B cell (primary cell): ENCODE data around the gene LAGE3. TPM values are rescaled to one million over a fixed set of nuclear protein-coding genes. Genes with fewer than 3 reads are reported as not detected.

Experiments
- ATAC-seq: fragments of 200-7000 bp; cut with Tn5 transposase; one replicate; pipeline ENCODE4 v1.10.0; 2021; ENCODE audit warnings: low read depth, mild to moderate bottlenecking, moderate number of reproducible peaks, moderate library complexity
- CTCF ChIA-PET: fragments of 350-600 bp; sonication (Branson Sonifier 250); formaldehyde crosslinking; loops from one replicate; lab custom pipeline; 2021; ENCODE audit warnings: antibody characterized with exemption, inconsistent platforms; lab: Charles Lee
- POLR2A ChIA-PET: fragments of 350-600 bp; sonication (Branson Sonifier 250); formaldehyde crosslinking; loops from one replicate; lab custom pipeline; 2021; ENCODE audit warnings: antibody characterized with exemption; lab: Charles Lee
- DNase-seq: peaks from one replicate; pipeline ENCODE4 v3.0.0; 2013
- H2AFZ ChIP-seq: 2 replicates; pipeline ENCODE4 v1.6.1; 2012; ENCODE audit warnings: mild to moderate bottlenecking, low read depth, low read length; ENCODE audit not compliant: insufficient read depth, poor library complexity, severe bottlenecking
- H3K27ac ChIP-seq, 2 donors: 1 replicate in 1 of 2; 2 replicates in 1 of 2; pipeline ENCODE4 v1.5.1; 2012 to 2013; ENCODE audit warnings: low read length in 2 of 2, mild to moderate bottlenecking in 2 of 2, moderate library complexity in 1 of 2
- H3K27me3 ChIP-seq, 4 experiments: fragments of 200-600 bp in 1 of 4; sonication (generic) in 1 of 4; replicated peaks in 1 of 4; 1 replicate in 2 of 4; 2 replicates in 2 of 4; pipeline versions ENCODE4 v1.6.1 to v1.7.0; 2013 to 2016; ENCODE audit warnings: low read length in 3 of 4, mild to moderate bottlenecking in 2 of 4, mixed read lengths in 1 of 4, moderate library complexity in 1 of 4; ENCODE audit not compliant: insufficient read depth in 4 of 4, control insufficient read depth in 3 of 4; ENCODE audit errors: control extremely low read depth in 1 of 4
- H3K36me3 ChIP-seq, 2 experiments: replicated peaks in 1 of 2; 1 replicate in 1 of 2; 2 replicates in 1 of 2; pipeline versions ENCODE4 v1.6.1 to v1.7.1; 2013; ENCODE audit warnings: low read length in 1 of 2; ENCODE audit not compliant: insufficient read depth in 2 of 2, control insufficient read depth in 1 of 2; ENCODE audit errors: control extremely low read depth in 1 of 2, extremely low read depth in 1 of 2
- H3K4me1 ChIP-seq, 2 donors: fragments of 200-600 bp in 1 of 2; sonication (generic) in 1 of 2; 1 replicate in 1 of 2; 2 replicates in 1 of 2; pipeline versions ENCODE4 v1.5.1 to v1.6.1; 2013 to 2017; ENCODE audit warnings: low read length in 2 of 2; ENCODE audit not compliant: control insufficient read depth in 2 of 2, insufficient read depth in 2 of 2
- H3K4me2 ChIP-seq: replicated peaks from 2 replicates; pipeline ENCODE3; 2012; ENCODE audit warnings: mild to moderate bottlenecking, low read depth, low read length; ENCODE audit not compliant: poor library complexity, severe bottlenecking
- H3K4me3 ChIP-seq, 5 experiments: fragments of 200-600 bp in 1 of 5; sonication (generic) in 1 of 5; 1 replicate in 3 of 5; 2 replicates in 2 of 5; pipeline versions ENCODE4 v1.5.1 to v1.7.0; 2011 to 2016; ENCODE audit warnings: low read length in 4 of 5, mild to moderate bottlenecking in 4 of 5, low read depth in 2 of 5, control low read depth in 1 of 5, moderate library complexity in 1 of 5; ENCODE audit not compliant: insufficient read depth in 1 of 5; ENCODE audit errors: control extremely low read depth in 1 of 5, extremely low read depth in 1 of 5
- H3K79me2 ChIP-seq: fragments of 200-600 bp; sonication (generic); one replicate; pipeline ENCODE4 v1.6.0; 2016; ENCODE audit warnings: low read length; ENCODE audit not compliant: control insufficient read depth, insufficient read depth
- H3K9ac ChIP-seq: fragments of 200-600 bp; sonication (generic); 2 replicates; pipeline ENCODE4 v1.6.1; 2017; ENCODE audit warnings: mild to moderate bottlenecking, low read length, moderate library complexity
- H3K9me3 ChIP-seq, 3 donors: one replicate each; pipeline versions ENCODE4 v1.6.1 to v1.7.1; 2013; ENCODE audit warnings: low read length in 2 of 3; ENCODE audit not compliant: control insufficient read depth in 2 of 3, insufficient read depth in 1 of 3; ENCODE audit errors: control extremely low read depth in 1 of 3
- H4K20me1 ChIP-seq: 2 replicates; pipeline ENCODE4 v1.6.0; 2012; ENCODE audit warnings: mild to moderate bottlenecking, low read length; ENCODE audit not compliant: insufficient read depth, control insufficient read depth, poor library complexity, severe bottlenecking
- H3K27ac Mint-ChIP-seq: one replicate; pipeline ENCODE4 v1.8.0; 2021; ENCODE audit warnings: mixed read lengths
- H3K27me3 Mint-ChIP-seq: one replicate; pipeline ENCODE4 v1.8.0; 2021; ENCODE audit warnings: mixed read lengths
- H3K4me1 Mint-ChIP-seq: one replicate; pipeline ENCODE4 v1.8.0; 2021; ENCODE audit warnings: mixed read lengths
- H3K4me3 Mint-ChIP-seq: one replicate; pipeline ENCODE4 v1.8.0; 2021; ENCODE audit warnings: mixed read lengths
- H3K9me3 Mint-ChIP-seq: one replicate; pipeline ENCODE4 v1.8.0; 2022; ENCODE audit warnings: mixed read lengths; ENCODE audit not compliant: insufficient read depth
- CTCF ChIP-seq: fragments of 200-600 bp; IDR thresholded peaks from one replicate; pipeline ENCODE4 v1.8.0; 2022; ENCODE audit warnings: antibody characterized with exemption, mild to moderate bottlenecking
- EZH2 ChIP-seq: IDR thresholded peaks from 2 replicates; pipeline ENCODE4 v1.6.1; 2012; ENCODE audit warnings: borderline replicate concordance, low read depth, mild to moderate bottlenecking, moderate library complexity, low read length; ENCODE audit not compliant: insufficient read depth, poor library complexity, severe bottlenecking
- WGBS: methylation state at CpG from one replicate; pipeline ENCODE4 v1.1.5; 2013; ENCODE audit warnings: missing lambda C conversion rate; ENCODE audit not compliant: insufficient coverage; 5-methylcytosine and 5-hydroxymethylcytosine counted together
- intact Hi-C: fragments of 100-400 bp; cut with micrococcal nuclease; formaldehyde crosslinking; loops from one replicate; pipeline ENCODE4 v1.10.0; 2022
- polyA plus RNA-seq: library from polyadenylated mRNA; depleted of rRNA; stranded (reverse); fragments of >200 nt; gene quantifications from 2 replicates; pipeline ENCODE4 v1.2.3, GENCODE V29; 2012
- total RNA-seq, 2 donors: library from RNA; stranded (reverse); fragments of 120-200 nt in 1 of 2; gene quantifications; 1 replicate in 1 of 2; 2 replicates in 1 of 2; pipeline versions ENCODE4 v1.2.3 to v1.2.4, GENCODE V29; 2013 to 2022

The LAGE3 gene
- total and polyA plus RNA-seq, 2 donors (not counting 1 experiment from before 2014, with no cell fraction given), result 17.0 to 19.9 TPM

- H3K79me2 ChIP-seq, result peaks cover 37% of the 10 kb centered on the region
- H3K4me1 ChIP-seq, result peaks cover 20 to 37% of the 10 kb centered on the region in 2 donors
- TF ChIP-seq EZH2 (no peak), CTCF (no peak)
Measured at GRCh38 chrX:154440623-154441357, 38.3 kb downstream of the LAGE3 start.

GRCh38 chrX:154439841-154440240, 39.2 kb downstream of the LAGE3 start:
- H3K27ac Mint-ChIP-seq, result no peak overlapping the region

More at GRCh38 chrX:154440623-154441357, 38.3 kb downstream of the LAGE3 start:
- H4K20me1 ChIP-seq, result peaks cover 6% of the 10 kb centered on the region
- no peak overlapping the region for H3K4me2 ChIP-seq
- no peak overlapping the region for H3K9ac ChIP-seq
- no peak overlapping the region for H3K4me3 ChIP-seq
- no peaks in the 10 kb centered on the region for H3K9me3 Mint-ChIP-seq
- no peak overlapping the region for H3K27ac ChIP-seq
- peaks cover 16% of the 10 kb centered on the region for H3K4me1 Mint-ChIP-seq
- H2AFZ ChIP-seq, result no peak overlapping the region
- H3K27me3 ChIP-seq, result no peaks in the 10 kb centered on the region
- DNase-seq (no peak), ATAC-seq (no peak)
- H3K27me3 Mint-ChIP-seq, result no peaks in the 10 kb centered on the region
- no peak overlapping the region for H3K4me3 Mint-ChIP-seq
- H3K9me3 ChIP-seq, result no peaks in the 10 kb centered on the region
- peaks cover 0 to 13% of the 10 kb centered on the region in 2 experiments for H3K36me3 ChIP-seq
- no peak overlapping the region for H3K27ac Mint-ChIP-seq
- 93% methylated on average over 8 of the region's 17 CpGs for WGBS
- ChIA-PET CTCF (no interaction called here), POLR2A (interaction anchor here (0.6 kb wide), 1 partner anchor 68 kb away, joined by 3 read pairs; no protein-coding TSS in a partner anchor)
- intact Hi-C loops, result loop anchor here (5.0 kb wide), 1 partner anchor 37 kb away; the partner anchor contains the start of gene LAGE3

More at GRCh38 chrX:154439841-154440240, 39.2 kb downstream of the LAGE3 start:
- TF ChIP-seq CTCF (no peak), EZH2 (no peak)
- H3K9me3 Mint-ChIP-seq, result no peaks in the 10 kb centered on the region
- 92% methylated on average over 6 of the region's 18 CpGs for WGBS
- H3K36me3 ChIP-seq, result peaks cover 0 to 11% of the 10 kb centered on the region in 2 experiments
- peaks cover 6% of the 10 kb centered on the region for H4K20me1 ChIP-seq
- no peak overlapping the region for H2AFZ ChIP-seq
- no peak overlapping the region for H3K4me3 ChIP-seq
- intact Hi-C loops, result loop anchor here (5.0 kb wide), 1 partner anchor 37 kb away; the partner anchor contains the start of gene LAGE3
- H3K4me1 ChIP-seq, result peaks cover 17 to 30% of the 10 kb centered on the region in 2 donors
- H3K9ac ChIP-seq, result no peak overlapping the region
- no peaks in the 10 kb centered on the region for H3K9me3 ChIP-seq
- H3K27me3 Mint-ChIP-seq, result no peaks in the 10 kb centered on the region
- no peak for ATAC-seq
- H3K4me1 Mint-ChIP-seq, result peaks cover 16% of the 10 kb centered on the region
- ChIA-PET POLR2A (interaction anchor here (1.7 kb wide), 1 partner anchor 17 kb away, joined by 5 read pairs; no protein-coding TSS in a partner anchor), CTCF (no interaction called here)
- no peak overlapping the region for H3K4me3 Mint-ChIP-seq
- H3K27me3 ChIP-seq, result no peaks in the 10 kb centered on the region
- no peak for DNase-seq
- H3K79me2 ChIP-seq, result peaks cover 34% of the 10 kb centered on the region
- no peak overlapping the region for H3K4me2 ChIP-seq
- H3K27ac ChIP-seq, result no peak overlapping the region
